Stimulated activated CD4-positive, alpha-beta T cell treated with anti-CD3 and anti-CD28 coated beads, TNF-alpha, amount 100 ng/mL, for 4 hours (primary cell): ENCODE measurements around the gene SSH3.
A peak's percentile ranks its signal among the peaks of the same experiment; 100 is the strongest.

ENCODE experiments used
- DNase-seq, 3 experiments: peaks; one replicate each; pipeline ENCODE4 v3.0.0-alpha.2; 2020; ENCODE audit warnings: low read depth in 3 of 3

SSH3 gene

GRCh38 chr11:67268081-67268961, 35.0 kb upstream of the SSH3 start:
- DNase-seq, result no peak

- no peak for DNase-seq
Observed at GRCh38 chr11:67268962-67269268, 34.4 kb upstream of the SSH3 start.

- DNase-seq, result no peak
Observed at GRCh38 chr11:67269401-67270255, 33.7 kb upstream of the SSH3 start.

GRCh38 chr11:67270256-67271204, 32.8 kb upstream of the SSH3 start:
- no peak for DNase-seq

- no peak for DNase-seq
Observed at GRCh38 chr11:67271205-67271540, 32.2 kb upstream of the SSH3 start.

GRCh38 chr11:67271541-67272284, 31.6 kb upstream of the SSH3 start:
- DNase-seq, result no peak

- DNase-seq, result no peak
Observed at GRCh38 chr11:67272327-67273259, 30.7 kb upstream of the SSH3 start.

GRCh38 chr11:67273260-67273990, 29.9 kb upstream of the SSH3 start:
- no peak for DNase-seq

GRCh38 chr11:67274768-67275605, 28.3 kb upstream of the SSH3 start:
- DNase-seq, result no peak

GRCh38 chr11:67275606-67276409, 27.5 kb upstream of the SSH3 start:
- DNase-seq, result no peak

GRCh38 chr11:67276781-67277230, 26.5 kb upstream of the SSH3 start:
- no peak for DNase-seq

- peak; percentile 65 to 80 (median 71) for DNase-seq
Observed at GRCh38 chr11:67277231-67277961, 25.9 kb upstream of the SSH3 start.

GRCh38 chr11:67278135-67278938, 25.0 kb upstream of the SSH3 start:
- DNase-seq, result no peak

- no peak for DNase-seq
Observed at GRCh38 chr11:67278939-67279588, 24.3 kb upstream of the SSH3 start.

GRCh38 chr11:67279589-67280340, 23.6 kb upstream of the SSH3 start:
- DNase-seq, result no peak
